Astrocyte of the hippocampus (primary cell): Measurements from ENCODE around the gene GEMIN4.
"Not testable (repeated sequence)": the region's sequence is repeated elsewhere in the genome, so short reads cannot be mapped to it uniquely, and the experiment has no call there.

Source experiments
- DNase-seq: peaks from one replicate; pipeline ENCODE4 v3.0.0; 2011; ENCODE audit warnings: low read depth, low spot score

The GEMIN4 gene

DNA sequence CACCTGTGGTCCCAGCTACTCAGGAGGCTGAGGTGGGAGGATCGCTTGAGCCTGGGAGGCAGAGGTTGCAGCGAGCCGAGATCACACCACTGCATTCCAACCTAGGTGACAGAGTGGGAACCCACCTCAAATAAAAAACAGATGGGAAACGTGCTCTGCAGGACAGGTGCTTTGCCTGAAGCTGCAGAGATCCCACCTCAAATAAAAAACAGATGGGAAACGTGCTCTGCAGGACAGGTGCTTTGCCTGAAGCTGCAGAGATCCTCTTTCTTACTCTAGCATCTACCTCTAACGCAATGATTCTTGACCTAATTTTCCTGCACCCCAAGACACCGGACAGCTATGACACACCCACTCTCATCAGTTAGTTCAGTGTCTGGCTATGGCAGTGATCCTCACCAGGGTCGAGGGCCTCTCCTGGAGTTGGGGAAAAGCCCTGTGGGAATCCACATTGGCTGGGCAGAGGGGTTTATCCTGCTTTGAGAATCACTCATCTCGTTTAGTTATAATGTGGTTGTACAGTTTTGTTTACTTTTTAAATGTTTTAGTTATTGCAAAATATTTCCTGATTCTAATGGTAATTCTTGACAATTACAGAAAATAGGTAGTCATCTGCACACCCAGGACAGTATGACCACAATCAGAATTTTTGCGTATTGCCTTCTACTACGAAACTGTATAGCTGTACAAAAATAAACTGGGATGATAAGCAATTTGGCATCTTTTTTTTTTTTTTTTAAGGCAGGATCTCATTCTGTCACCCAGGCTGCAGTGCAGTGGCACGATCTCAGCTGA, 48.8 kb downstream of the GEMIN4 start:
- no peak for DNase-seq

DNA sequence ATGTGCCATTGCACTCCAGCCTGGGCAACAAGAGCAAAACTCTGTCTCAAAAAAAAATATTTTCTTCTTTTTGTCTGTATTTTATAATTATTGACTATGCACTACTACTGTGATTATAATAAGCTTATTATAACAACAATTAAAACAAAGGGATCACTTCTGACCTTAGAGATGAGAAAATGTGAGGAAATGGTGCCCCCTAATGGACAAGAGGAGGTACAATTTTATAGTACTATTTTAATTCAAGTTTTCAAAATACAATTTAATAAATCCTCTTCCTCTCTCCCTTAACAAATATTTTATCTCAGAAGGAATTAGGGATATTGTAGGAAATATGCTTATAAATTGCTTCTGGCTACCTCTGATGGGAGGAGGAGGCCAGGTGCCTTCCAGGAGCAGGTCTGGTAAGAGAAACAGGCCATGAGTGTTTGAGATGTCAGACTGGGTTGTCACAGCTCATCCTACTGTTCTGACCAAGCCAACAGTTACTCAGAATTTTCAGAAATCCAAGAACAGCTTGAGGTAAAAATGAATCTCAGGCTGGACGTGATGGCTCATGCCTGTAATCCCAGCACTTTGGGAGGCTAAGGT, 51.5 kb downstream of the GEMIN4 start:
- peak; percentile 49 for DNase-seq

DNA sequence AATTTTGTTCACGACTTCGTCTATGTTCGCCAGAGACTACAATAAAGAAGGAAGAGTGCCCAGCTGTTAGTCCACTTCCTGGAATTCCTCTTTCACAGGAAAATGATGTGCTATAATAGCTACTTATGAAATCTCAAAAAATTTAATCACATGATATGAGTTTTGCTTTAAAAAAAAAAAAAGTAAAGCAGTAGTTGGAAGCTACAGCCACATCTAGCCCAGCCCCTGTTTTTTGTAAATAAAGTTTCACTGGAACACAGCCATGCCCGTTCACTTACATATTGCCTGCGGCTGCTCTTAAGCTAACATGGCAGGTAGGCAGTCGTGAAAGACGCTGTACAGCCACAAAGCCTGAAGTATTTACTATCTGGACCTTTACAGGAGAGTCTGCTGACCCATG, 52.7 kb downstream of the GEMIN4 start:
- no peak for DNase-seq

DNA sequence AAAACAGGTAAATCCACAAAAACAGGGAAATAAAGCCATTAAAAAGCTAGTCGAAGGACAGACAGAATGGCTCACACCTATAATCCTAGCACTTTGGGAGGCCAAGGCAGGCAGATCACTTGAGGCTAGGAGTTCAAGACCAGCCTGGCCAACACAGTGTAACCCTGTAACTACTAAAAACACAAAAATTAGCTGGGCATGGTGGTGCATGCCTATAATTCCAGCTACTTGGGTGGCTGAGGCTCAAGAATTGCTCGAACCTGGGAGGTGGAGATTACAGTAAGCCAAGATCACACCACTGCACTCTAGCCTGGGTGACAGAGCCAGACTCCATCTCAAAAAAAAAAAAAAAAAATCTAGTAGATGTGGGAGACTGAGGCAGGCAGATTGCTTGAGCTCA, 54.0 kb downstream of the GEMIN4 start:
- DNase-seq = not testable (repeated sequence)

DNA sequence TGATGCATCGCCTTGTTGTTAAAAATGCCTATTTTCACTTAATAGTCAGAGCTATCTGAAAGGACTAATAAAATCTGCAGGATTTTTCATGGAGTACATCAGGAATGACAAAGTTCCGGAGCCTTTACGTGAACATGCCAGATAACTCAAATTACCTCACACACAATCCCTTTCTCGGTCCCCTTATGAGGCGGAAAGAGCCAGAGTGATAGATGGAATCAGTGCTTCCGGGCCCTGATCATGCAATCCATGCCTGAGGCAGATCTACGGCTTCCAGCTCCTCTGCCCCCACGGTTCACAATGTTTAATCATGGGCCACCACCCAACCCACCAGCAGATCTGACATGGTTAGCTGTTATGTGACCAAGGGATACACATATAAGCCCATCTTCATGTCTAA, 54.4 kb downstream of the GEMIN4 start:
- DNase-seq = no peak

DNA sequence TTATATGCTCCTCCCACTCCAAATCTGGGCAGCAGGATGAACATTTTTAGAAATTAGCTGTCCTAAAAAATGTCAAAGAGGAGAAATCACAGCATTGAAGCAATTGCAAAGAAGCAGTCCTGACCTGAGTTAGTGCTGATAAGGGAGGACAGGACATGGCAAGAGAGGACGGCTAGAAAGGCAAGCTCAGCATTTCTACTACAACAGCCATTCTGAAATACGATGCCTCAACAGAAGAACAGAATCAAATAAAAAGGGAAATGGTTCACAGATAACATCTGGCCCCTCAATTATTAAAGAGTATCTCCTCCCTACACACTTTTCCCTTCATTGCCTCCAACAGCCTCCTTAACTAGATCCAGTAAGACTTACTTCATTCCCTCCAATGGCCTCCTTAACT, 55.7 kb downstream of the GEMIN4 start:
- no peak for DNase-seq
